Common myeloid progenitor, CD34-positive (primary cell): ENCODE results near the gene HEPHL1.

Experiments used
- CTCF ChIA-PET: fragments of 350-600 bp; sonication (Branson Sonifier 250); formaldehyde crosslinking; loops from one replicate; lab custom pipeline; 2021; ENCODE audit warnings: antibody characterized with exemption; lab: Charles Lee
- POLR2A ChIA-PET: fragments of 350-600 bp; sonication (Branson Sonifier 250); formaldehyde crosslinking; loops from one replicate; lab custom pipeline; 2021; ENCODE audit warnings: antibody characterized with exemption; lab: Charles Lee
- DNase-seq, 3 donors: peaks; one replicate each; pipeline versions ENCODE4 v3.0.0 to v3.0.0-alpha.2; 2013
- H3K27ac ChIP-seq, 2 experiments: 1 replicate in 1 of 2; 2 replicates in 1 of 2; pipeline ENCODE4 v1.7.0; 2013; ENCODE audit warnings: inconsistent platforms in 2 of 2, low read length in 2 of 2, mild to moderate bottlenecking in 2 of 2, low read depth in 1 of 2, moderate library complexity in 1 of 2; ENCODE audit not compliant: severe bottlenecking in 2 of 2, insufficient read depth in 1 of 2, poor library complexity in 1 of 2
- H3K27me3 ChIP-seq, 5 experiments: replicated peaks in 2 of 5; 1 replicate in 3 of 5; 2 replicates in 2 of 5; pipeline versions ENCODE4 v1.6.1 to v1.7.0; 2013; ENCODE audit warnings: low read length in 4 of 5, mild to moderate bottlenecking in 2 of 5, moderate library complexity in 2 of 5, inconsistent platforms in 1 of 5; ENCODE audit not compliant: insufficient read depth in 5 of 5, control insufficient read depth in 4 of 5
- H3K36me3 ChIP-seq, 4 experiments: 1 replicate in 2 of 4; 2 replicates in 2 of 4; pipeline versions ENCODE4 v1.6.1 to v1.7.0; 2013; ENCODE audit warnings: low read length in 3 of 4, control low read depth in 1 of 4, mild to moderate bottlenecking in 1 of 4; ENCODE audit not compliant: control insufficient read depth in 4 of 4, insufficient read depth in 4 of 4
- H3K4me1 ChIP-seq, 4 experiments: 1 replicate in 3 of 4; 2 replicates in 1 of 4; pipeline versions ENCODE4 v1.6.1 to v1.7.1; 2013; ENCODE audit warnings: low read length in 3 of 4, mild to moderate bottlenecking in 3 of 4, control low read depth in 1 of 4, inconsistent platforms in 1 of 4, moderate library complexity in 1 of 4; ENCODE audit not compliant: control insufficient read depth in 4 of 4, insufficient read depth in 4 of 4; ENCODE audit errors: control extremely low read depth in 1 of 4
- H3K4me3 ChIP-seq, 7 experiments: 1 replicate in 4 of 7; 2 replicates in 3 of 7; pipeline versions ENCODE4 v1.5.1 to v1.7.0; 2013; ENCODE audit warnings: mild to moderate bottlenecking in 7 of 7, low read length in 6 of 7, moderate library complexity in 6 of 7, inconsistent platforms in 2 of 7, low read depth in 2 of 7, control low read depth in 1 of 7; ENCODE audit not compliant: insufficient read depth in 4 of 7, control insufficient read depth in 1 of 7; ENCODE audit errors: extremely low read depth in 1 of 7
- H3K9me3 ChIP-seq, 5 experiments: 1 replicate in 4 of 5; 2 replicates in 1 of 5; pipeline versions ENCODE4 v1.6.1 to v1.7.1; 2013; ENCODE audit warnings: low read length in 4 of 5, mild to moderate bottlenecking in 2 of 5, inconsistent platforms in 1 of 5, low read depth in 1 of 5, moderate library complexity in 1 of 5; ENCODE audit not compliant: control insufficient read depth in 4 of 5, insufficient read depth in 2 of 5; ENCODE audit errors: control extremely low read depth in 1 of 5
- WGBS: methylation state at CpG from one replicate; pipeline ENCODE4 v1.1.5; 2013; ENCODE audit not compliant: insufficient coverage; 5-methylcytosine and 5-hydroxymethylcytosine counted together

Gene HEPHL1

GRCh38 chr11:94140154-94140655 is 119.1 kb downstream of the HEPHL1 start:
- H3K27me3 ChIP-seq = no peaks in the 10 kb centered on the region
- H3K4me1 ChIP-seq = peaks cover 0 to 22% (median 13%) of the 10 kb centered on the region in 4 experiments
- peaks cover 0 to 18% (median 4%) of the 10 kb centered on the region in 5 experiments for H3K9me3 ChIP-seq
- no peak overlapping the region for H3K27ac ChIP-seq
- ChIA-PET CTCF (no interaction called here), POLR2A (no interaction called here)
- no peak overlapping the region for H3K4me3 ChIP-seq
- DNase-seq = no peak
- peaks cover 0 to 2% (median 0%) of the 10 kb centered on the region in 4 experiments for H3K36me3 ChIP-seq
- WGBS = 93% methylated on average over 2 of the region's 2 CpGs

GRCh38 chr11:94141511-94142307 is 120.6 kb downstream of the HEPHL1 start:
- no peak overlapping the region for H3K27ac ChIP-seq
- DNase-seq = no peak
- H3K9me3 ChIP-seq = peaks cover 0 to 17% (median 4%) of the 10 kb centered on the region in 5 experiments
- ChIA-PET CTCF (interaction anchor here (1.3 kb wide), 1 partner anchor 12 kb away, joined by 3 read pairs; no protein-coding TSS in a partner anchor), POLR2A (no interaction called here)
- WGBS = 96% methylated on average over 10 of the region's 12 CpGs
- H3K36me3 ChIP-seq = no peaks in the 10 kb centered on the region
- peaks cover 0 to 11% (median 8%) of the 10 kb centered on the region in 4 experiments for H3K4me1 ChIP-seq
- H3K4me3 ChIP-seq = no peak overlapping the region
- no peaks in the 10 kb centered on the region for H3K27me3 ChIP-seq

- no peaks in the 10 kb centered on the region for H3K36me3 ChIP-seq
- peaks cover 0 to 10% (median 0%) of the 10 kb centered on the region in 5 experiments for H3K9me3 ChIP-seq
- no peak overlapping the region for H3K27ac ChIP-seq
- H3K4me3 ChIP-seq = no peak overlapping the region
- no peaks in the 10 kb centered on the region for H3K27me3 ChIP-seq
- 97% methylated on average over 6 of the region's 7 CpGs for WGBS
- CTCF ChIA-PET = interaction anchor here (1.3 to 1.5 kb wide), 2 partner anchors 13 to 42 kb away, joined by 3 read pairs; no protein-coding TSS in a partner anchor
- POLR2A ChIA-PET = interaction anchor here (0.6 kb wide), 1 partner anchor 26 kb away, joined by 3 read pairs; no protein-coding TSS in a partner anchor
- peaks cover 0 to 15% (median 10%) of the 10 kb centered on the region in 4 experiments for H3K4me1 ChIP-seq
- no peak for DNase-seq
These were observed 121.4 kb downstream of the HEPHL1 start for GRCh38 chr11:94142308-94143281.

- CTCF ChIA-PET = interaction anchor here (1.0 to 1.5 kb wide), 3 partner anchors 9 to 40 kb away, joined by 3 to 4 read pairs (median 3); no protein-coding TSS in a partner anchor
- no peaks in the 10 kb centered on the region for H3K36me3 ChIP-seq
- H3K27me3 ChIP-seq = no peaks in the 10 kb centered on the region
- peaks cover 0 to 4% (median 0%) of the 10 kb centered on the region in 5 experiments for H3K9me3 ChIP-seq
- DNase-seq = no peak
- no peak overlapping the region for H3K4me3 ChIP-seq
- H3K4me1 ChIP-seq = peaks cover 0 to 18% (median 10%) of the 10 kb centered on the region in 4 experiments
- POLR2A ChIA-PET = no interaction called here
- 95% methylated on average over 2 of the region's 3 CpGs for WGBS
- no peak overlapping the region for H3K27ac ChIP-seq
These were observed 123.1 kb downstream of the HEPHL1 start for GRCh38 chr11:94144216-94144615.

- H3K4me3 ChIP-seq = no peak overlapping the region
- DNase-seq = no peak
- H3K4me1 ChIP-seq = peaks cover 0 to 18% (median 10%) of the 10 kb centered on the region in 4 experiments
- H3K27ac ChIP-seq = no peak overlapping the region
- ChIA-PET POLR2A (no interaction called here), CTCF (interaction anchor here (1.0 kb wide), 2 partner anchors 9 to 30 kb away, joined by 3 to 4 read pairs; no protein-coding TSS in a partner anchor)
- no CpG with 5 or more reads among the region's 1 CpG for WGBS
- peaks cover 0 to 3% (median 0%) of the 10 kb centered on the region in 5 experiments for H3K9me3 ChIP-seq
- H3K27me3 ChIP-seq = no peaks in the 10 kb centered on the region
- no peaks in the 10 kb centered on the region for H3K36me3 ChIP-seq
These were observed 123.5 kb downstream of the HEPHL1 start for GRCh38 chr11:94144664-94145063.

DNA sequence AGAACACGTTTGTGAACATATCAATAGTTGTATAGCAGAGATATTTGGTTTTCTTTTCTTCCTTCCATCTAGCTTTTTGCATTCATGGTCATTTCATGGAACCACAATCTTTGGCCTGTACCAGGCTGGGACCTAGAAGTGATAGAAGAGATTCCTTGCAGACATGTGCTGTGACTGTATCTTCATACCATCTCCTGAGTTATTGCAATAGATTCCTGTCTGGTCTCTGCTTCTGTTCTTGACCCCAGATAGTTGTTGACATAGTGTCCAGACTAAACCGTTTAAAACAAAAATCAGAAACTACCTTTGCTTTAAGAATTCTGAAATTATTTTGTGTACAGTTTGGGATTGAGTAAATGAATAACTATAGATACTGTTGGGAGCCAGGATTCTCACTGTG is 124.3 kb downstream of the HEPHL1 start:
- DNase-seq = no peak
- H3K4me3 ChIP-seq = no peak overlapping the region
- peaks cover 0 to 19% (median 11%) of the 10 kb centered on the region in 4 experiments for H3K4me1 ChIP-seq
- no peaks in the 10 kb centered on the region for H3K9me3 ChIP-seq
- ChIA-PET CTCF (no interaction called here), POLR2A (no interaction called here)
- 80% methylated on average over 1 of the region's 2 CpGs for WGBS
- H3K27me3 ChIP-seq = no peaks in the 10 kb centered on the region
- H3K27ac ChIP-seq = no peak overlapping the region
- H3K36me3 ChIP-seq = no peaks in the 10 kb centered on the region
